SK-MEL-5 (cell line): ENCODE data around the gene ZMYM5. TPM values are rescaled to one million over a fixed set of nuclear protein-coding genes. Genes with fewer than 3 reads are reported as not detected.
A peak's percentile ranks its signal among the peaks of the same experiment; 100 is the strongest.
"Not testable (repeated sequence)": the region's sequence is repeated elsewhere in the genome, so short reads cannot be mapped to it uniquely, and the experiment has no call there.

Source experiments
- DNase-seq: peaks from one replicate; pipeline ENCODE4 v3.0.0-alpha.2; 2016; ENCODE audit warnings: low read depth, low spot score
- in situ Hi-C: cut with HindIII; loops from 2 replicates; pipeline ENCODE4 v1.10.0; 2016; ENCODE audit warnings: low sequenced_read_pairs, high pct_unique_total_duplicates, low pct_unique_long_range_greater_than_20kb
- total RNA-seq: library from RNA; depleted of rRNA; stranded (reverse); fragments of >200 nt; shearing (Covaris generic); gene quantifications from 2 replicates; pipeline ENCODE4 v1.2.3, GENCODE V29; 2014

ZMYM5 gene
- total RNA-seq, 1 experiment from 2014 or later, result 23.0 TPM

GRCh38 chr13:19845758-19846157 is 17.7 kb downstream of the ZMYM5 start:
- in situ Hi-C loops, result no loop called here
- peak; percentile 88 for DNase-seq

- DNase-seq, result no peak
- in situ Hi-C loops, result no loop called here
These were observed 24.6 kb downstream of the ZMYM5 start for GRCh38 chr13:19838865-19839275.

- in situ Hi-C loops, result no loop called here
- no peak for DNase-seq
These were observed 27.0 kb downstream of the ZMYM5 start for GRCh38 chr13:19836472-19836871.

DNA sequence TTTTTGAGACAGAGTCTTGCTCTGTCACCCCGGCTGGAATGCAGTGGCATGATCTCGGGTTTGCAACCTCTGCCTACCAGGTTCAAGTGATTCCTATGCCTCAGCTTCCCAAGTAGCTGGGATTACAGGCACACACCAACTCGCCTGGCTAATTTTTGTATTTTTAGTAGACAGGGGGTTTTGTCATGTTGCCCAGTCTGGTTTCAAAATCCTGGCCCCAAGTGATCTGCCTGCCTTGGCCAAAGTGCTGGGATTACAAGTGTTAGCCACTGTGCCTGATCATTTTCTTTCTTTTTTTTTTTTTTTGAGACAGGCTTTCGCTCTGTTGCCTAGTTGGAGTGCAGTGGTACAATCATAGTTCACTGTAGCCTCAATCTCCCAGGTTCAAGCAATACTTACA is 28.7 kb downstream of the ZMYM5 start:
- in situ Hi-C loops, result no loop called here

DNA sequence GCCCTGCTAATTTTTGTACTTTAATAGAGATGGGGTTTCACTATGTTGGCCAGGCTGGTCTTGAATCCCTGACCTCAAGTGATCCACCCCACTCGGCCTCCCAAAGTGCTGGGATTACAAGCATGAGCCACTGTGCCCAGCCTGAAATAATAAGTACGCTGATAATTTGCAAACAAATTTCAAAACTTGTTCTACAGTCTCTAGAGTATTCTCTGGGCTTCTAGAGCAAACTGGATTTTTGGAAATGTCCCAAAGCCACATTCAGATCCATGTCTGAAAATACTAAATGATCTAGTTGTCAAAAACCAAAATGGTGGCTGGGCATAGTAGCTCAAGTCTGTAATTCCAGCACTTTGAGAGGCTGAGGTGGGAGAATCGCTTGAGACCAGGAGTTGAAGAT is 40.8 kb downstream of the ZMYM5 start:
- in situ Hi-C loops, result no loop called here
- no peak for DNase-seq

More for the DNA sequence above, 28.7 kb downstream of the ZMYM5 start:
- DNase-seq, result no peak

- in situ Hi-C loops, result no loop called here
- DNase-seq, result peak; percentile 75
These were observed 45.1 kb downstream of the ZMYM5 start for GRCh38 chr13:19818223-19818842.

- in situ Hi-C loops, result no loop called here
- DNase-seq, result no peak
These were observed 45.8 kb downstream of the ZMYM5 start for GRCh38 chr13:19817510-19818158.

- DNase-seq, result no peak
- in situ Hi-C loops, result no loop called here
These were observed 46.3 kb downstream of the ZMYM5 start for GRCh38 chr13:19817106-19817505.

GRCh38 chr13:19815842-19816241 is 47.6 kb downstream of the ZMYM5 start:
- in situ Hi-C loops, DNase-seq: not testable (repeated sequence)

DNA sequence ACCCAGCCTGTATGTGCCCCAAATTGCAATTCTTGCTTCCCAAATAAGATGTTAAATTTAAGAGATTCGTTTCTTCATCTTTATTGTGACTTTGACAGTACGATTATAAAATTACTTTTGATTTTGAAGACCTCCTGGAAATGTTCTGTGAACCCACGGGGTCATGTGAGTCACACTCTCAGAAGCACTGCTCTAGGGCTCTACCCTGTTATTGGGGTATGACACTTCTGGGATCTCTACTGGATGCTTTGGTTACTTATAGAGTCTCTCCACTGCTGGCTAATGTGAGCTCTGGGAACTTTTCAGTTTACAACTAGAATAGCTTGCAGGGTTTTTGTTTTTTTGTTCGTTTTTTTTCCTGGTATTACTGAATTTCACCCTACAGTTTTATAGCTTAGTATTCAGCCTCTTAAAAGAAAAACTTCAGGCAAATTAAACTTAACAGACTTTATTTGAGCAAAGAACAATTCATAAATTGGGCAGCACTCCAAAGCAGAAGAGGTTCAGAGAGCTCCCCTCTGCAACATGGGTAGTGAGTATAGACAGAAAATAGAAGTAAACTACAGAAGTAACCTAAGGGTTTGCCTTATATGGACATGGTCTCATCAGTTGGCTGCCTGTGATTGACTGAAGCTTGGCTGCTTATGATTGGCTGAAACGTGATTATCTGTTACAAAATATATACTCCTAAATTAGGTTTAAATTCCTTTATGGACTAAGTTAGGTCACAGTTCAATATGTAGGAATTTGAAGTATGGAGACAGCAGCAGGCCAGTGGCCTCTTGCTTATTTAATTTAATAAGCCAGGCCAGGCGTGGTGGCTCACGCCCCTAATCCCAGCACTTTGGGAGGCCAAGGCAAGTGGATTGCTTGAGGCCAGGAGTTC is 52.2 kb downstream of the ZMYM5 start:
- in situ Hi-C loops, result no loop called here
- no peak for DNase-seq

DNA sequence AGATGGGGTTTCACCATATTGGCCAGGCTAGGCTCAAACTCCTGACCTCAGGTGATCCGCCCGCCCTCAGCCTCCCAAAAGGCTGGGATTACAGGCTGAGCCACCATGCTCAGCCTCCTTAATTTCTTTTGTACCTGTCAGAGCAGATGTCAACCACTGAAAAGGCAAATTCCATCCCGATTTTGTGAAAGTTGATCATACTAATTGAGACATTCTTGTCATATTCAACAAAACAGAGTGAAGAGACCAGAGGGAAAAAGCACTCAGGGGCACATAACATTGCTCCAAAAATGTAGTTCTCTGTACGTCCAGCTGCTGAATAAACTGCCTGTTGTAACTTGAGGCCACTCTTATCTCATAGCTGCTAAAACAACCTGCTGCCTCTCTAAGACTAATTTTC is 53.3 kb downstream of the ZMYM5 start:
- in situ Hi-C loops, result no loop called here
- no peak for DNase-seq

DNA sequence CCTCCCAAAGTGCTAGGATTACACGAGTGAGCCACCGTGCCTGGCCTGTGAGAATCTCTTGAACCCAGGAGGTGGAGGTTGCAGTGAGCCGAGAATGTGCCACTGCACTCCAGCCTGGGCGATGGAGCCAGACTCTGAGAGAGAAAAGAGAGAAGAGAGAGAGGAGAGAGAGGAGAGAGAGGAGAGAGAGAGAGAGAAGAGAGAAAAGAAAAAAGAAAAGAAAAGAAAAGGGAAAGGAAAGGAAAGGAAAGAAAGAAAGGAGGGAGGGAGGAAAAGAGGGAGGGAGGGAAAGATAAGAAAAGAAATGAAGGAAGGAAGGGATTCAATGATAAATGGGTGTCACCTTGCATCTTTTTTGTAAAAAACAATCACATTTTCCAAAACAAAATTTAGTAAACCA is 57.7 kb downstream of the ZMYM5 start:
- no peak for DNase-seq

DNA sequence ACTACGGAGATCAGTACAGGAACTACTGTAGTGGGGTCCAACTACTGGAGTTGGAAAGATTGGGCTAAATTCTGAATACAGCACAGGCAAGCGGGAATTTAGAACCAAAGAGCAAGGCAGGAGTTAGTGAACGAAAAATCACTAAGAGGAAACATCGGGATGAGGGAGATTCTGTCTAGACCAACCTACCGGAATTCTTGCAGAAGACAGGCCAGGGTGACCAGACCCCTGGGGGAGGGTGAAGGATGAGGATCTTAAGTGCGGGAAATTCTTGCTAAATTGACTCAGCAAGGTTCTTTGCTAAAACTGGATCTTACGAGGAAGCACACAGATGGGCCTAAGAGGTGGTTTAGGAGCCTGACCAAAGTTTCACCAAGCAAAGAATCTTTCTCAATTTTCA is 67.5 kb downstream of the ZMYM5 start:
- no peak for DNase-seq
- in situ Hi-C loops, result no loop called here

More for the DNA sequence above, 57.7 kb downstream of the ZMYM5 start:
- in situ Hi-C loops, result no loop called here

- no peak for DNase-seq
- in situ Hi-C loops, result no loop called here
These were observed 68.8 kb downstream of the ZMYM5 start for GRCh38 chr13:19794631-19795030.

- in situ Hi-C loops, result no loop called here
- no peak for DNase-seq
These were observed 71.4 kb downstream of the ZMYM5 start for GRCh38 chr13:19791953-19792537.

DNA sequence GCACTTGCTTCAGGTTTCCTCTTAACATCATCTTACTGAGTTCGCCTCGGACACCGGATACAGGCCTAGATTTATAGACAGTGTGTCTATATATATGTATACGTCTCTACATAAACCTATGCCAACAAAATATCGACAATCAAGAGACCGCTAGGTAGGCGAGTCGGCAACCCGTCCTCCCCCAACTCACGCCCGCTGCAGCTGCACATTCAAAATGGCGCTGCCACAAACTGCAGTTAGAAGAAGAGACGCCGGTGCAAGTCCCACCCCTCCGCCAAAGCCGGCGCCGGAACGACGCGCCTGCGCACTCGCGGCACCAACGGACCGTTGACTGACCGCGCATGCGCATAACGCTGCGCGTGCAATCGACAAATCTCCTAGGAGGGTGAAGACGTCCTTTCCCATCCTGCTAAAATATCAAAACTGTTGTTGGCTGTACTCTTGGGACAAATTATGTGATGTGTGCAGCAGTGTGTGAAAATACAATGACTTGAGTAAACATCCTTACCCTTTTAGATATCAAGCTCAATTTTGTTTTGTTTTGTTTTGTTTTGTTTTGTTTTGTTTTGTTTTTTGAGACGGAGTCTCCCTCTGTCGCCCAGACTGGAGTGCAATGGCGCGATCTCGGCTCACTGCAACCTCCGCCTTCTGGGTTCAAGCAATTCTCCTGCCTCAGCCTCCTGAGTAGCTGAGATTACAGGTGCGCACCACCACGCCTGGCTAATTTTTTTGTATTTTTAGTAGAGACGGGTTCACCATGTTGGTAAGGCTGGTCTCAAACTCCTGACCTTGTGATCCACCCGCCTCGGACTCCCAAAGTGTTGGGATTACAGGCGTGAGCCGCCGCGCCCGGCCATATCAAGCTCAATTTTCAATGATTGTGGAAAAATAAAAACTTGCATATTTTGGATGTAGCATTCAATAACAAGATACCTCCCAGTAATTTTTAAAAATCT is 80.4 kb downstream of the ZMYM5 start, which contains the start of gene PSPC1:
PSPC1 (minus strand) TSS at position 219 of the 956 bp plus-strand sequence; CDS start at position 31, 188 bp downstream.
- DNase-seq, result peak; percentile 96
- in situ Hi-C loops, result not testable (repeated sequence)
